ENCODE results near the gene TTC13.

The TTC13 gene

GRCh38 chr1:230900984-230901383, 77.7 kb downstream of the TTC13 start:
- no peak for DNase-seq

GRCh38 chr1:230899841-230900251, 78.8 kb downstream of the TTC13 start:
- DNase-seq, result no peak

- DNase-seq, result no peak
Measured at GRCh38 chr1:230898748-230899147, 79.9 kb downstream of the TTC13 start.

- no peak for DNase-seq
Measured at GRCh38 chr1:230898144-230898543, 80.5 kb downstream of the TTC13 start.

- DNase-seq, result no peak
Measured at GRCh38 chr1:230896779-230897178, 81.9 kb downstream of the TTC13 start.

- DNase-seq, result no peak
Measured at GRCh38 chr1:230895452-230895851, 83.2 kb downstream of the TTC13 start.

DNA sequence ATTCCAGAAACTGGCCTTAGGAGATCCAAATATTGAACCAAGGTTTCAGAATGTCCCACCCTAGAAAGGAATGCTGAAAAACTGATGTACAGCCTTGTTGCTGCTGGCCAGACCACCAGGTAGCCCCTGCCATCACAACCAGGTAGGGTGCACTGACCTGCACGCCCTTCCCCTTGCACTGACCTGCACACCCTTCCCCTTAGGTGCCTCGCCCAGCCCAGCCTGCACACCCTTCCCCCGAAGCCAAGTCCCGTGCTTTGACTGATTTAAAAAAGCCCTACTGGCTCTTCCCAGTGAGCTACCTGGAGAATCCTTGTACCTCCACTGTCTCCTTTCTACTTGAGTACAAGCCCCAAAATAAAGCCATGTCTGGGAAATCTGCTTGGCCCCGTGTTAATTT, 84.0 kb downstream of the TTC13 start:
- DNase-seq, result no peak

- DNase-seq, result no peak
Measured at GRCh38 chr1:230894032-230894431, 84.6 kb downstream of the TTC13 start.

GRCh38 chr1:230892018-230892491, 86.6 kb downstream of the TTC13 start:
- DNase-seq, result no peak

DNA sequence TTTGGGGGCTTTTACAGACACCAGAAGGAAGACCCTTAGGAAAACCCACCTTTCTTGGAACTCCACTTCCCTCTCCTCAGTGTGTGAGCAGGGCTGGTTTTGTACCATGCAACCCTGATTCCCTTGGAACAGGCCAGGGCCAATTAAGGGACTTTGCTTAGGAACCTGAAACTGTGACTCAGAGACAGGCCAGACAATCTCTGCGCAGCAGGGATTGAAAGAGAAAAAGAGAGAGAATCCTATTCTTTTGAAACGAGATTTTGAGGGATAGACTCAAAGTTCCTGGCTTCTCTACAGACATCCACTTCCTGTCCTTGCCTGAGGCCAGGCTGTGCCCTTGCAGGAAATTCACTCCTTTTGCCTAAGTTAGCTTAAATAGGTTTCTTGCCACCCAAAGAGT, 87.2 kb downstream of the TTC13 start:
- no peak for DNase-seq

DNA sequence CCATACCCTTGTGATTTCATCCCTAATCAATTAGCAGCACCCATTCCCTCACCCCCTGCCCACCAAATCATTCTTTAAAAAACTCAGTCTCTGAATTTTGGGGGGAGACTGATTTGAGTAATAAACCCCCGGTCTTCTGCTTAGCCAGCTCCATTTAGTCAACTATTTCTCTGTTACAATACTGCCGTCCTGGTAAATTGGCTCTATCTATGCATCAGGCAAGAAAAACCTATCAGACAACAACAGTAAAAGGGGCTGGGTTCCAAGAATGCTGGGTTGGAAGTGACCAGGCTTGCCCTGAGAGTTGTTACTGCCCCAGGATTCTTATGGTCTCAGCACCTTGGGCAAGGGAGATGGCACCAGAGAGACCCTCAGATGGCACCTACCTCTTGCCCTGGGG, 94.0 kb downstream of the TTC13 start:
- no peak for DNase-seq

GRCh38 chr1:230883967-230884366, 94.7 kb downstream of the TTC13 start:
- DNase-seq, result no peak

DNA sequence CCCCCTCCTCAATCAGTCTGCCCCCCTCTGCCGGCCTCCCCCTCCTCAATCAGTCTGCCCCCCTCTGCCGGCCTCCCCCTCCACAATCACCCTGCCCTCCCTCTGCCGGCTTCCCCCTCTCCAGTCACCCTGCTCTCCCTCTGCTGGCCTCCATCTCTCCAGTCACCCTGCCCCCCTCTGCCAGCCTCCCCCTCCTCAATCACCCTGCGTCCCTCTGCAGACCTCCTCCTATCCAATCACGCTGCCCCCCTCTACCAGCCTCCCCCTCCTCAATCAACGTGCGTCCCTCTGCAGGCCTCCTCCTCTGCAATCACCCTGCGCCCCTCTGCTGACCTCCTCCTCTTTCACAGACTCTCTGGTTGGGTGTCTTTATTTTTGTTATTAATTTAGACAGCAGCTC, 98.9 kb downstream of the TTC13 start:
- DNase-seq, result no peak

- no peak for DNase-seq
Measured at GRCh38 chr1:230878591-230878990, 100.1 kb downstream of the TTC13 start.

DNA sequence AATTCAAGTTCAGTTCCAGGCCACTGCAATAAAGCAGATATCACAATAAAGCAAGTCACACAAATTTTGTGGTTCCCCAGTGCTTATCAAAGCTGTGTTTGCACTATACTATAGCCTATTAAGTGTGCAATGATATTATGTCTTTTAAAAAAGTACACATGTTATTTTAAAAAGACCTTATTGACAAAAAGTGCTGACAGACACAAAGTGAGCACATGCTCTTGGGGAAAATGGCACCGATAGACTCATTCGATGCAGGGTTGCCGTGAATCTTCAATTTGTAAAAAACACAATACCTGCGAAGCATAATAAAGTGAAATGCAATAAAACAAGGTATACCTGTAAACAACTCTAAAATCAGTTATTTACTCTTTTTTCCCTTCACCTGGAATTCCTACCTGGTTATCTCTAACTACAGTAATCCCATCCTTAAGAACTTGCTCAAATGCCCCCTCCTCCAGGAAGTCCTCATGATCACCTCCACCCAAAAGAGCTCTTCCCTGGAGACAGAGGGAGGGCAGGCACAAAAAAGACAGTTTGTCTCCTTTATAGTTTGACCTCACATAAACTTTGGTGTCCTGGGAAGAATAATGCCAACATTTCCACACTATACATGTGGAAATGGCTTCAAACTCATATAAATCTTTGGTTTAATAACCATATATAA, 100.6 kb downstream of the TTC13 start:
- no peak for DNase-seq

DNA sequence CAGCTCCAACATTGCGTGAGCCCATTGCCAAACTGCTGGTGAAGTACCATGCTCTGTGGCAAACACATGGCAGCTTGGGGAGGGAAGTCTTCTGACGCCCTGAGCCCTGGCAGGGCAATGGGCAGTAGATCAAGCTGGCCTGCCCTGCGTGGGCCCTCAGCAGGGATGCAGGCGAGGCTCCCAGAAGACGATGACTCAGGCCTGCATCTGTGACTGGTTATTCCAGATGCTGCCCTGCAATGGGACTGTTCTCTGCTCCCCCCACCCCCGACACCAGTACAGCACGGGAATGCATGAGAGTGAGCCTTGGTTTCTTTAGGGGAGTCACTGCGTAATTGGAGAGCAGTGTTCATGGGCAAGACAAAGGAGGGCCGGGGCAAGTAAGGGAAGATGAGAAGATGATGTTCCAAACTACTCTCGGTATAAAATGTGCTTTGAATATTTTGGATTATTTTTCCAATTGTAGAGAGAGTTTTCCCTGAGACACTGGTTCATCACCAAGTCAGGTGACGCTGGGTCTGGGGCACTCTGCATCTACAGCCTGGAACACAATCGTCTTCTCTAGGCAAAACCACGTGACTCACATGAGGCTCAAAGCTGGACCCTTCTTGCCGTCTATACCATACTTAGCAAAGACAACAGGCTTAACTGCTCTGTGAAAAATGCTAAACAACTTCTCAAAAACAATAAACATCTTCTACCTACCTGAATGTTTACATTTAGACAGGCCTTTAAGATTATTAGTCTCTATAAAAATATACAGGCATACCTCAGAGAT, 101.3 kb downstream of the TTC13 start:
- no peak for DNase-seq

- DNase-seq, result no peak
Measured at GRCh38 chr1:230876660-230877059, 102.0 kb downstream of the TTC13 start.

DNA sequence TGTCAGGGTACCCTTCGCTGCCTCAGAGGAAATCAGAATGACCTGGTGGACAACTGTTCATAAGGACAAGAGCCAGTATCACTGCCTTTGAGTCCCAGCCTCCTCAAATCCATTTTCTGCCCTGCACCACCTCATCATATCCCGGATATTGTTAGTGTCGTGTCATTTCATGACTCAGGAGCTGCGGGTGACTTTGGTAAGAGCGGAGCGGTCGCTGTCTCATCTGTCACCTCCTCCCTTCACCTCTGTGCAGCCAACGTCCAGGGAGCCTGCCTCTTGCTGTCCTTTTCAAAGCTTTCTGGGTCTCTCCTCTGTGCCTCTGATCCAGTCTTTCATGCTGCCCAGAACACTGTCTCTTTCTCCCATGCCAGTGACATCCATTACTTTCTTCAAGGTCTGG, 103.3 kb downstream of the TTC13 start:
- DNase-seq, result no peak

- no peak for DNase-seq
Measured at GRCh38 chr1:230870916-230871315, 107.7 kb downstream of the TTC13 start.

DNA sequence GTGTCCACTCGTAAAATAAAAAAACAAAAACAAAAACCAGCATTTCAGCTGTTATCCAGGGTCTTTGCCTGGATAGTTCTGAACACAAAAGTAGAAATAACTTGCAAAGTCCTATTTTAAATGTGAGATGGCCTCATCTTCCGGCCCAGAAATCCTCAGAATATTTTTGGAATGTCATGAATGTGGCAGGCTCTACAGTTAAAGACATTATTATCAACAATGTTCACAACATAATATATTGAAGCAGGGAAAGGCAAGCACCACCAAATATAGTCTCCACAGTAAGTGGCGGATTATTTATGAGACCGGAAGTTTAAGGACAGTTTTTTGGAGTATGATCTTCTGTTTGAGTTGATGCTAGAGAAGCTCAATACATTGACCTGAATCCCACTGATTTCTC, 109.2 kb downstream of the TTC13 start:
- DNase-seq, result no peak

GRCh38 chr1:230868736-230869385, 109.8 kb downstream of the TTC13 start:
- DNase-seq, result no peak

GRCh38 chr1:230867903-230868735, 110.5 kb downstream of the TTC13 start, which contains the start of gene C1orf198:
Gene C1orf198 (minus strand): TSS chr1:230868521. CDS start chr1:230868512, 9 bp downstream.
- DNase-seq, result peak; percentile 84

Measured in activated CD4-positive, alpha-beta T cell treated with anti-CD3 and anti-CD28 coated beads, Interleukin-2, Interleukin-6, amounts not matched to agents 100 ng/mL and 50 ng/mL, durations not matched to agents 16 hours and 8 hours (primary cell).